ENCODE data around the gene SALL4.
"Not testable (repeated sequence)": the region's sequence is repeated elsewhere in the genome, so short reads cannot be mapped to it uniquely, and the experiment has no call there.

SALL4 gene

DNA sequence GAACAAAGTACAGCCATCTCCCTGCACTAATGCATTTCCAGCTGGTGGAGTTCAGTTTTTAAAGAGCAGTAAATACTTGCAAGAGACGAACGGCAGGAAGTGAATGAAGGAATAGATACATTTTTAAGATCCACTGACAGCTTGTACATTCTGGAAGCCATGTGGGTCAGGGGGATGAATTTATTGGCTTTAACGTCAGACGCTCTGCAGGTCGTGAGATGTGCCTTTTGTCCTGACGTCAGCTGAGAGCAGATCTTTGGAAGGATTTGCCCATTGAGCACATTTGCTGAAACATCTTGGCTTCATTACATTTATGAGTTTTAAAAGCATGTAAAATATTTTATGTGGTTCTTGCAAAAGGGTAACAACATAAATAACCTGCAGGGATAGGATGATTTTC, 29.5 kb upstream of the SALL4 start:
- no peak overlapping the region for H3K4me3 ChIP-seq (ENCODE audit: low read depth, low read length)

DNA sequence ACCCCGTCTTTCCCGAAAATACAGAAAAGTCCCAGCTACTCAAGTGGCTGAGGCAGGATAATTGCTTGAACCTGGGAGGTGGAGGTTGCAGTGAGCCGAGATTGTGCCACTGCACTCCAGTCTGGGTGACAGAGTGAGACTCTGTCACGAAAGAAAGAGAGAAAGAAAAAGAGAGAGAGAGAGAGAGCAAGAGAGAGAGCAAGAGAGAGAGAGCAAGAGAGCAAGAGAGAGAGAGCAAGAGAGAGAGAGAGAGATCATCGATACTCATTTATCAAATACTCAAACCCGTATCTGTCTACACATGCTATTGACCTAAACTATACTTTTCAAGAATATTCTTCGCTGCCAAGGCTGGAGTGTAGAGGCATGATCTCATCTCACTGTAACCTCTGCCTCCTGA, 28.2 kb upstream of the SALL4 start:
- TF ChIP-seq, protein P1, sequence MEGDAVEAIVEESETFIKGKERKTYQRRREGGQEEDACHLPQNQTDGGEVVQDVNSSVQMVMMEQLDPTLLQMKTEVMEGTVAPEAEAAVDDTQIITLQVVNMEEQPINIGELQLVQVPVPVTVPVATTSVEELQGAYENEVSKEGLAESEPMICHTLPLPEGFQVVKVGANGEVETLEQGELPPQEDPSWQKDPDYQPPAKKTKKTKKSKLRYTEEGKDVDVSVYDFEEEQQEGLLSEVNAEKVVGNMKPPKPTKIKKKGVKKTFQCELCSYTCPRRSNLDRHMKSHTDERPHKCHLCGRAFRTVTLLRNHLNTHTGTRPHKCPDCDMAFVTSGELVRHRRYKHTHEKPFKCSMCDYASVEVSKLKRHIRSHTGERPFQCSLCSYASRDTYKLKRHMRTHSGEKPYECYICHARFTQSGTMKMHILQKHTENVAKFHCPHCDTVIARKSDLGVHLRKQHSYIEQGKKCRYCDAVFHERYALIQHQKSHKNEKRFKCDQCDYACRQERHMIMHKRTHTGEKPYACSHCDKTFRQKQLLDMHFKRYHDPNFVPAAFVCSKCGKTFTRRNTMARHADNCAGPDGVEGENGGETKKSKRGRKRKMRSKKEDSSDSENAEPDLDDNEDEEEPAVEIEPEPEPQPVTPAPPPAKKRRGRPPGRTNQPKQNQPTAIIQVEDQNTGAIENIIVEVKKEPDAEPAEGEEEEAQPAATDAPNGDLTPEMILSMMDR (IDR thresholded peaks at IDR 0.05; ENCODE audit: low read depth, low read length), result no peak
- H3K4me3 ChIP-seq (ENCODE audit: low read depth, low read length), result no peak overlapping the region

More for the DNA sequence above, 29.5 kb upstream of the SALL4 start:
- TF ChIP-seq, protein P1 (IDR thresholded peaks at IDR 0.05; ENCODE audit: low read depth, low read length), result no peak

DNA sequence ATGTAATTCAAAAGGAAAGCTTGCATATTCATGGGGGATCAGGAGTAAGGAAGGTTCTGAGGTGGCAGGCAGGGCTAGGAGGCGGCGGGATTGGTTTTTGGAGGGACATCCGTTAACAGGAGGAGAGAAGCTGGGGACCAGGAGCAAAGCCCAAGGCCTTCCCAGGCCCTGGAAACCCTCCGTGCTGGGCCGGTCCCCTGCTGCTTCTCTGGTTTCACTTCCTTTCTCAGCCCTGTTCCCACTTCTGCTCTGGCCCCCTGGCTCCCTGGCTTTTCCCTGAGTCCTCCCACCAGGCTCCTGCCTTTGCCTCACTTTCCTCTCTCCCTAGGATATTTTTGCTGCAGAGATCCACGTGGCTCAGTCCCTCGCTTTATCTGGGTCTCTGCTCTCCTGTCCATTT, 26.4 kb upstream of the SALL4 start:
- TF ChIP-seq, protein P1 (IDR thresholded peaks at IDR 0.05; ENCODE audit: low read depth, low read length), result no peak
- no peak overlapping the region for H3K4me3 ChIP-seq (ENCODE audit: low read depth, low read length)

DNA sequence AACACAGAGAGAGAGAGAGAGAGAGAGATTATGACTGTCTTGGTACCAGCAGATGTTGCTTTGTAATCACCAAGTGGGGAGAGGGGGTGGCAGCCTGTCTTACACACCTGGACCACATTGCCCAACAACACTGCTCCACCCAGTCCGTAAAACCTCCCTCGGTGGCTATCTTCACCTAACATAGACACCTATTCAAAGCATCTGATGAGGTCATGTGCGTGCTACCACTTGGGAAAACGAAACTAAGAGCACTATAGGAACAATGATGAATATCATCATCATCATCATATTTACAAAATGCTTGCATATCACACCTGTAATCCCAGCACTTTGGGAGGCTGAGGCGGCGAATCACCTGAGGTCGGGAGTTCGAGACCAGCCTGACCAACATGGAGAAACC, 24.1 kb upstream of the SALL4 start:
- TF ChIP-seq, protein P1 (IDR thresholded peaks at IDR 0.05; ENCODE audit: low read depth, low read length), result no peak

DNA sequence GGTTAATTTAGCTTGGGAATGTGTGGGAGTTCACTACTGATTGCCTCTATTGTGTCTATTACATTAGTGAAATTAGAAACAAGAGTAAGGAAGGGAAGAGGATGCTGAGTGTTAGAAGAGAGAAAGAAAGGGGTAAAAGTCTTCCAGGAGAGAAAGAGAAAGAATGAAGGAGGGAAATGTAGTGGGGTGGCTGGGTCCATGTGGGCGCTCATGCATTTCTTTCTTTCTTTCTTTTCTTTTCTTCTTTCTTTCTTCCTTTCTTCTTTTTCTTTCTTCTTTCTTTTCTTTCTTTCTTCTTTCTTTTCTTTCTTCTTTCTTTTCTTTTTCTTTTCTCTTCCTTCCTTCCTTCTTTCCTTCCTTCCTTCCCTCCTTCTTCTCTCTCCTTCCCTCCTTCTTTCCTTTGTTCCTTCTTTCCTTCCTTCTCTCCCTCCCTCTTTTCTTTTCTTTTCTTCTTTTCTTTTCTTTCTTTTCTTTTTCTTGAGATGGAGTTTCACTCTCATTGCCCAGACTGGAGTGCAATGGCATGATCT, 16.2 kb upstream of the SALL4 start:
- TF ChIP-seq, protein P1 (IDR thresholded peaks at IDR 0.05; ENCODE audit: low read depth, low read length), result no peak
- H3K4me3 ChIP-seq (ENCODE audit: low read depth, low read length), result no peak overlapping the region

More for the DNA sequence above, 24.1 kb upstream of the SALL4 start:
- no peak overlapping the region for H3K4me3 ChIP-seq (ENCODE audit: low read depth, low read length)

DNA sequence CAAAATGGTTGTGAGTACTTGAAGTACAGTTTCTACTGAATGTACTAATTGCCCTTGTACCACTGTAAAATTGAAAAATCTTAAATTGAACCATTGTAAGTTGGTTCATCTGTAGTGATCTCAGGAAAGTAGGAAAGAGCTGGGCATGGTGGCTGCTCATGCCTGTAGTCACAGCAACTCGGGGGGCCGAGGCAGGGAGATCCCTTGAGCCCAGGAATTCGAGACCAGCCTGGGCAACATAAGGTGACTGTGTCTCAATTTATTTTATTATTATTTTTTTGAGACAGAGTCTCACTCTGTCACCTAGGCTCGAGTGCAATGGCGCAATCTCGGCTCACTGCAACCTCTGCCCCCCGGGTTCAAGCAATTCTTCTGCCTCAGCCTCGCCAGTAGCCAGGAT, 14.5 kb upstream of the SALL4 start:
- not testable (repeated sequence) for H3K4me3 ChIP-seq (ENCODE audit: low read depth, low read length)

DNA sequence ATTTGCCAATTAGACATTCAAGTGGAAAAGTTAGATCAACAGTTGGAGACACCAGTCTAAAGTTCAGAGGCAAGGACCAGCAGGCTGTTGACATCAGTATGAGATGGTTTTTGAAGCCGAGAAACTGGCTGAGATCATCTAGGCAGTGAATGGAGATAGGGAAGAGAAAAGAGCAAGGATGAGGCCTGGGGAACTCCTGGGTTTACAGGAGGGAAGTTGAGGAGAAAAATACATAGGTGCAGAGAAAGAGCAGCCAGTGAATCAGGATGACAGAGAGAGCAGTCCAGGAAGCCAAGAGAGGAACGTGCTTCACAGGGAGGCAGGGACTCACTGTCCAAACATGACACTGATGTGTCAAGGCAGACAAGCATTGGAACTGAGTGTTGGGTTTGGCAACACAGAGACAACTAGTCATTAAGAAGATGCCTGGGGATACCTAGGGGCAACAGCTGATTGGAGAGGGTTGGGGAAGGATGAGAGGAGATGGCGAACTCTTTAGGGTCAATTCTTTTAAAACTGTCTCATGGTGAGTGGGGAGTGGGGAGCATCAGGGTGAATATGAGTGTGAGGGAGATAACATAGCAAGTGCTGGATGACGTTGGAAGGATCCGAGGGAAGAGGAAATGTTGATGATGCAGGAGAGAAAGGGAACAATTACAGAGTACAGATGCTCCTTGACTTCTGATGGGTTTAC, 13.2 kb upstream of the SALL4 start:
- no peak overlapping the region for H3K4me3 ChIP-seq (ENCODE audit: low read depth, low read length)

More for the DNA sequence above, 13.2 kb upstream of the SALL4 start:
- TF ChIP-seq, protein P1 (IDR thresholded peaks at IDR 0.05; ENCODE audit: low read depth, low read length), result no peak
